ENCODE results near the gene ABHD12. TPM values are rescaled to one million over a fixed set of nuclear protein-coding genes. Genes with fewer than 3 reads are reported as not detected.

Gene ABHD12
- total and polyA plus RNA-seq, 5 donors: 22.6 to 28.3 (median 25.3) TPM

- ATAC-seq (no peak), DNase-seq (no peak)
- Histone ChIP-seq H3K9me3 (ENCODE audit: control insufficient read depth, low read length) (no peaks in the 10 kb centered on the region), H3K27ac (ENCODE audit: low read length) (no peak overlapping the region), H3K27me3 (ENCODE audit: control insufficient read depth, insufficient read depth) (no peaks in the 10 kb centered on the region), H3K4me3 (ENCODE audit: low read length) (no peak overlapping the region), H3K4me1 (ENCODE audit: control insufficient read depth, insufficient read depth, low read length) (no peaks in the 10 kb centered on the region)
- intact Hi-C loops (cut with DNase I): loop anchor here in 1 of 4 donors (10.0 kb wide), 1 partner anchor 45 kb away; no protein-coding TSS in a partner anchor
- WGBS: 93% methylated on average over 2 of the region's 2 CpGs
These were observed 20.7 kb downstream of the ABHD12 start for GRCh38 chr20:25369971-25370370.

- Histone ChIP-seq H3K4me1 (ENCODE audit: control insufficient read depth, insufficient read depth, low read length) (no peaks in the 10 kb centered on the region), H3K27me3 (ENCODE audit: control insufficient read depth, insufficient read depth) (no peaks in the 10 kb centered on the region), H3K4me3 (ENCODE audit: low read length) (no peak overlapping the region), H3K9me3 (ENCODE audit: control insufficient read depth, low read length) (no peaks in the 10 kb centered on the region), H3K27ac (ENCODE audit: low read length) (no peak overlapping the region)
- DNase-seq: no peak
- 85% methylated on average over 8 of the region's 8 CpGs for WGBS
- no peak for ATAC-seq
- intact Hi-C loops (cut with DNase I): no loop called here
These were observed 21.1 kb downstream of the ABHD12 start for GRCh38 chr20:25369529-25369928.

GRCh38 chr20:25368976-25369375 lies 21.7 kb downstream of the ABHD12 start:
- no peak for DNase-seq
- Histone ChIP-seq H3K4me3 (ENCODE audit: low read length) (no peak overlapping the region), H3K4me1 (ENCODE audit: control insufficient read depth, insufficient read depth, low read length) (no peaks in the 10 kb centered on the region), H3K9me3 (ENCODE audit: control insufficient read depth, low read length) (no peaks in the 10 kb centered on the region), H3K27ac (ENCODE audit: low read length) (no peak overlapping the region), H3K27me3 (ENCODE audit: control insufficient read depth, insufficient read depth) (no peaks in the 10 kb centered on the region)
- no peak for ATAC-seq
- intact Hi-C loops (cut with DNase I): no loop called here
- WGBS: 98% methylated on average over 5 of the region's 5 CpGs

GRCh38 chr20:25368526-25368925 lies 22.1 kb downstream of the ABHD12 start:
- ATAC-seq (no peak), DNase-seq (no peak)
- Histone ChIP-seq H3K27ac (ENCODE audit: low read length) (no peak overlapping the region), H3K27me3 (ENCODE audit: control insufficient read depth, insufficient read depth) (no peaks in the 10 kb centered on the region), H3K4me1 (ENCODE audit: control insufficient read depth, insufficient read depth, low read length) (no peaks in the 10 kb centered on the region), H3K9me3 (ENCODE audit: control insufficient read depth, low read length) (no peaks in the 10 kb centered on the region), H3K4me3 (ENCODE audit: low read length) (no peak overlapping the region)
- 98% methylated on average over 10 of the region's 10 CpGs for WGBS
- intact Hi-C loops (cut with DNase I): no loop called here

GRCh38 chr20:25364879-25365699 lies 25.5 kb downstream of the ABHD12 start:
- Histone ChIP-seq H3K4me1 (ENCODE audit: control insufficient read depth, insufficient read depth, low read length) (no peaks in the 10 kb centered on the region), H3K9me3 (ENCODE audit: control insufficient read depth, low read length) (no peaks in the 10 kb centered on the region), H3K27ac (ENCODE audit: low read length) (no peak overlapping the region), H3K4me3 (ENCODE audit: low read length) (no peak overlapping the region), H3K27me3 (ENCODE audit: control insufficient read depth, insufficient read depth) (no peaks in the 10 kb centered on the region)
- intact Hi-C loops (cut with DNase I): no loop called here
- WGBS: 91% methylated on average over 2 of the region's 2 CpGs
- ATAC-seq (no peak), DNase-seq (no peak)

GRCh38 chr20:25364180-25364788 lies 26.4 kb downstream of the ABHD12 start:
- ATAC-seq (no peak), DNase-seq (no peak)
- H3K4me1 ChIP-seq (ENCODE audit: control insufficient read depth, insufficient read depth, low read length): no peaks in the 10 kb centered on the region
- intact Hi-C loops (cut with DNase I): no loop called here
- H3K9me3 ChIP-seq (ENCODE audit: control insufficient read depth, low read length): no peaks in the 10 kb centered on the region
- H3K27me3 ChIP-seq (ENCODE audit: control insufficient read depth, insufficient read depth): no peaks in the 10 kb centered on the region
- 74% methylated on average over 3 of the region's 3 CpGs for WGBS
- no peak overlapping the region for H3K4me3 ChIP-seq (ENCODE audit: low read length)
- no peak overlapping the region for H3K27ac ChIP-seq (ENCODE audit: low read length)

- 86% methylated on average over 6 of the region's 6 CpGs for WGBS
- DNase-seq (no peak), ATAC-seq (no peak)
- Histone ChIP-seq H3K27ac (ENCODE audit: low read length) (no peak overlapping the region), H3K27me3 (ENCODE audit: control insufficient read depth, insufficient read depth) (no peaks in the 10 kb centered on the region), H3K4me1 (ENCODE audit: control insufficient read depth, insufficient read depth, low read length) (peaks cover 1% of the 10 kb centered on the region), H3K4me3 (ENCODE audit: low read length) (no peak overlapping the region), H3K9me3 (ENCODE audit: control insufficient read depth, low read length) (no peaks in the 10 kb centered on the region)
- intact Hi-C loops (cut with DNase I): no loop called here
These were observed 29.4 kb downstream of the ABHD12 start for GRCh38 chr20:25361287-25361683.

- Histone ChIP-seq H3K4me3 (ENCODE audit: low read length) (no peak overlapping the region), H3K27me3 (ENCODE audit: control insufficient read depth, insufficient read depth) (no peaks in the 10 kb centered on the region), H3K27ac (ENCODE audit: low read length) (no peak overlapping the region), H3K4me1 (ENCODE audit: control insufficient read depth, insufficient read depth, low read length) (peaks cover 4% of the 10 kb centered on the region), H3K9me3 (ENCODE audit: control insufficient read depth, low read length) (no peaks in the 10 kb centered on the region)
- WGBS: 61% methylated on average over 10 of the region's 10 CpGs
- DNase-seq (no peak), ATAC-seq (peak in 1 of 2 donors; percentile 45)
- intact Hi-C loops (cut with DNase I): no loop called here
These were observed 29.9 kb downstream of the ABHD12 start for GRCh38 chr20:25360631-25361286.

- WGBS: 73% methylated on average over 10 of the region's 10 CpGs
- peak in 1 of 3 donors; percentile 35 for DNase-seq
- Histone ChIP-seq H3K4me1 (ENCODE audit: control insufficient read depth, insufficient read depth, low read length) (peaks cover 4% of the 10 kb centered on the region), H3K4me3 (ENCODE audit: low read length) (no peak overlapping the region), H3K27ac (ENCODE audit: low read length) (no peak overlapping the region), H3K27me3 (ENCODE audit: control insufficient read depth, insufficient read depth) (no peaks in the 10 kb centered on the region), H3K9me3 (ENCODE audit: control insufficient read depth, low read length) (no peaks in the 10 kb centered on the region)
- intact Hi-C loops (cut with DNase I): no loop called here
- ATAC-seq: peak in 1 of 2 donors; percentile 44
These were observed 34.2 kb downstream of the ABHD12 start for GRCh38 chr20:25356271-25356933.

GRCh38 chr20:25355866-25356265 lies 34.8 kb downstream of the ABHD12 start:
- Histone ChIP-seq H3K9me3 (ENCODE audit: control insufficient read depth, low read length) (no peaks in the 10 kb centered on the region), H3K4me1 (ENCODE audit: control insufficient read depth, insufficient read depth, low read length) (peaks cover 4% of the 10 kb centered on the region), H3K27me3 (ENCODE audit: control insufficient read depth, insufficient read depth) (no peaks in the 10 kb centered on the region), H3K4me3 (ENCODE audit: low read length) (no peak overlapping the region), H3K27ac (ENCODE audit: low read length) (no peak overlapping the region)
- WGBS: 88% methylated on average over 2 of the region's 2 CpGs
- ATAC-seq (no peak), DNase-seq (no peak)
- intact Hi-C loops (cut with DNase I): no loop called here
